Kidney epithelial cell (primary cell): ENCODE measurements around the gene PIM2. TPM values are rescaled to one million over a fixed set of nuclear protein-coding genes. Genes with fewer than 3 reads are reported as not detected.
"Not testable (repeated sequence)": the region's sequence is repeated elsewhere in the genome, so short reads cannot be mapped to it uniquely, and the experiment has no call there.

Experiments
- DNase-seq: peaks from one replicate; pipeline ENCODE4 v3.0.0-alpha.2; 2010; ENCODE audit warnings: low read depth
- H3K27me3 ChIP-seq: 2 replicates; pipeline ENCODE4 v1.6.0; 2011; ENCODE audit warnings: low read length; ENCODE audit not compliant: control insufficient read depth, insufficient read depth
- H3K36me3 ChIP-seq: 2 replicates; pipeline ENCODE4 v1.5.1; 2011; ENCODE audit warnings: low read length; ENCODE audit not compliant: control insufficient read depth, insufficient read depth
- H3K4me3 ChIP-seq: 2 replicates; pipeline ENCODE4 v1.5.1; 2011; ENCODE audit warnings: low read depth, mild to moderate bottlenecking, control low read depth, low read length
- CTCF ChIP-seq: IDR thresholded peaks from 2 replicates; pipeline ENCODE4 v1.5.1; 2011; ENCODE audit warnings: mild to moderate bottlenecking, moderate library complexity, low read length, control low read depth, inconsistent platforms; ENCODE audit not compliant: insufficient read depth, poor library complexity, severe bottlenecking
- total RNA-seq: library from RNA; depleted of rRNA; stranded (reverse); fragments of >200 nt; gene quantifications from 2 replicates; pipeline ENCODE4 v1.2.3, GENCODE V29; 2015

Gene PIM2
- total RNA-seq, 1 donor from 2014 or later = 6.8 TPM

DNA sequence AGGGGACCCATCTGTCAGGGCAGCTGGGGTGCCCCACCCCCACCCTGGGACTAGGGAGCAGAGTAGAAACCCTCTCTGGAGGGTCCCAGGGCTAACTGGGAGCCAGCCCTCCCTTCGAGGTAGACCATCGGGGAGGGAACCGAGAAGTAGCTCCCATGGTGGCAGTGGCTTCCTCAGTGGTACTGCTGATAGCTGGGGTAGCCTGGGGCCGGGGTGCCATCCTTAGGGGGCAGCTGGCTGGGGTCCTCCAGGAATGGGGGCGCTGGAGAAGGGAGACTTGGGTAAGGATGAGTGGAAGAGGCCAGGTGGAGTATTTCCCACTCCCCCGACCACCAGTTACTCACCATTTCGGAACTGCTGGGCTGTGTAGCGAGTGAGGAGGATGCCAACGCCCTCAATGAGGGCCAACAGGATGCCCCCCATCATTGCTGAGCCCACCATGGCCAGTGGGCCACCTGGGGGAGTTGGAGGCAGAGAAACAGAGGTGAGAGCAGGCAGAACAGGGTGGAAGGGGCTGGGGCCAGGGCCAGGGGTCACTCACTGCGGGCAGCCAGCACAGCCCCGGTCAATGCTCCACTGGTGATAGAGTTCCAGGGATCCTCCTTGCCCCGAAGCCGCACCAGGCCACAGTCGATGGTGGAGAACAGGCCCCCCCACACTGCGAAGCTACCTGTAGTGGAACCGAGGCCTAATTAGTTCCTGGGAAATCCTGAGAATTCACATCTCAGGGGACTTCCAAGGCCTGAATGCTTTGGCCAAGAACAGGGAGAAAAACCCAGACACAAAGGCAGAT is 25.1 kb downstream of the PIM2 start:
- no peaks in the 10 kb centered on the region for H3K27me3 ChIP-seq
- no peaks in the 10 kb centered on the region for H3K36me3 ChIP-seq
- H3K4me3 ChIP-seq = no peak overlapping the region
- DNase-seq = no peak
- TF ChIP-seq CTCF = no peak

DNA sequence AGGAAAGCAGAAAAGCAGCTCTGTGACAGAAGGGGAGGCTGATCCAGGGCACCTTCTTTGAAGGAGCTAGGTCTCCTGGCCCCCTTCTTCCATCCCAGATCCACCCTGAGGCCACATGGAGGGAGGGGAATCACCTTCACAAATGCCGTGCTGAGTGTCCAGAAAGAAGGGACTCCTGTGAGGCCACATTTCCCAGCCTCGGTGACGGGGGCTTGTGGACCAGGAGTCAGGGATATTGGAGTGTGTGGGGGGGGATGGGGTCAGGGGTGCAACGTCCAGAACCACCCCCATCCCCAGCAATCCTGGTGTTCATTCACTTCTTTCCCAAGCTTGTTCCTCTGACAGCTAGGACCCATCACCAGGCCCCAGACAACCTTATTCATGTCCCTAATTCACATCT is 25.9 kb downstream of the PIM2 start:
- no peaks in the 10 kb centered on the region for H3K27me3 ChIP-seq
- no peak overlapping the region for H3K4me3 ChIP-seq
- no peak for TF ChIP-seq CTCF
- no peak for DNase-seq
- no peaks in the 10 kb centered on the region for H3K36me3 ChIP-seq

DNA sequence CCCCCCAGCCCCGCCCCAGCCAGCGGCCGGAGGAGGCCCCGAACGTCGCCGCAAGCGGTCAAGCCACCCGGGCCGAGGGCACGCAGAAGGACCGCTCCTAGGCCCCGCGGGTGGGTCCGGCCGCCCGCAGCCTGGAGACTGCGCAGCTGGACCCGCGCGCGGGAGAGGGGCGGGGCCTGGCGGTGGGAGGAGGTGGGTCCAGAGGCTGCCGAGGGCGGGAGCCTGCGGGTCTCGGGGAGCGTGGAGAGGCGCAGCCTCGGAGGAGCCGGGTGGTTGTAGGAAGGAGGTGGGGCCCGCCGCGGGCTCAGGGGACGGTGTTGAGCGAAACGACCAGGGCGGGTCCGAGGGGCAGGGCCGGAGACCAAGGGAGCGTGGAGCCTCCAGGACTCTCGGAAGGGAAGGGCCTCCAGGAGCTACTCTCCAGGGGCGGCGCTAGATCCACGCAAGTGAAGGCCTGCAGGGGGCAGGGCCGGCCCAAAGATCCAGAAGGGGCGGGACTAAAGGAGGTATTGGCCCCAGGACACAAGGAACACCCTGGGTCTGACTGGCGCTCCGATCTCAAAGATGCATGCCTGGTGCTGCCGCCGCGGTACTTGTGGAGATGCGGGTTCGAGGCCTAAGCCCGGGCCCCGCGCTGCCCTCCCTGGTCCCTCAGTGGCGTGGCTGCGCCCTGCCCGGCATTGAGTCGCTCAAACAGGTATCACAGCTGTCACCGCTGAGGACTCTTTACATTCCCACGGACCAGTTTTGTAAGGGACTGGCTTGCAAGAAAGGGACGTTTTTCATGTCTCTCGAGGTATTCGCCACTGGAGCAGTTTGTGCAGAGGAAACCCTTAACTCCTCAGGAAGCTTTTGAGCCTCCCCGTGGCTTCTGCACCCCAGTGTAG is 27.2 kb downstream of the PIM2 start:
- DNase-seq = peak; percentile 49
- peak; percentile 62 for TF ChIP-seq CTCF
- Histone ChIP-seq H3K27me3 (no peaks in the 10 kb centered on the region), H3K36me3 (no peaks in the 10 kb centered on the region), H3K4me3 (peak overlapping the region; percentile 43)

- Histone ChIP-seq H3K36me3 (no peaks in the 10 kb centered on the region), H3K4me3 (peak overlapping the region; percentile 43), H3K27me3 (no peaks in the 10 kb centered on the region)
- no peak for DNase-seq
- no peak for TF ChIP-seq CTCF
These were observed 27.9 kb downstream of the PIM2 start for GRCh38 chrX:48890934-48891401.

DNA sequence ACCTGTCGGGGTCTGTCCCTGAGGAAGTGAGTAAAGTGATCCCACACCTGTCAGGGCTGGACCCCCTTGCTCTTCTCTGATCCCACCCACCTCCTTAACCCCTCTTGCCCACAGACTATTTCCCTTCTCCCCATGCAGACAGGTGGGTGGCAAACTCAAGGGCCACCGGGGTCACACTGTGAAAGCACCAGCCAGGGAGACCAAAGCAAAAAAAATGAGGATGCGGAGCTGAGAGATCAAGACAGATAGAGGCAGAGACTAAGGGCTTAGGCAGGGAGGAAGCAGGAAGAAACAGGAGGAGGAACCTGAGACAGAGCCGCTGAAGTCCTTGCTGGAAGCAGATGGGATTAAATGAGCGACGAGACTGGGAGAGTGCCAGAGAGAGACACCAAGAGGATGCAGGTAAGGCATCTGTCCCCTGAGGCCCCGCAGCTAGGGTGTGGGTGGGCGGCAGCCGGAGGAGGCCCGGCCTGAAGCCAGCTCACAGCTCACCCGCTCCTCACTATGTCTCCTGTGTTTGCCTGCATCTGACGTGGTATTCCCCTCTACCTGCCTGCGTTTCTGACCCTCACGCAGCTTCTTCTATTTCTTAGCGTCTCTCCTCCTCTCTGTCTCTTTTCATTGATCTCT is 28.4 kb downstream of the PIM2 start:
- Histone ChIP-seq H3K4me3 (peak overlapping the region; percentile 43), H3K27me3 (no peaks in the 10 kb centered on the region), H3K36me3 (no peaks in the 10 kb centered on the region)
- no peak for DNase-seq
- TF ChIP-seq CTCF = no peak

- not testable (repeated sequence) for H3K4me3 ChIP-seq, H3K36me3 ChIP-seq, H3K27me3 ChIP-seq, DNase-seq
These were observed 32.2 kb downstream of the PIM2 start for GRCh38 chrX:48886586-48886985.
